Esophagus squamous epithelium (tissue), 5 donors: Measurements from ENCODE around the gene CD79B. TPM values are rescaled to one million over a fixed set of nuclear protein-coding genes. Genes with fewer than 3 reads are reported as not detected.

ENCODE experiments used
- DNase-seq: peaks from one replicate; lab custom pipeline; 2025; lab: John Stamatoyannopoulos, UW
- H3K27ac ChIP-seq, 4 donors: fragments of 200-600 bp; sonication (generic); one replicate each; pipeline ENCODE4 v1.5.1; 2016 to 2019; ENCODE audit warnings: mild to moderate bottlenecking in 1 of 4
- H3K27me3 ChIP-seq, 4 donors: fragments of 200-600 bp; sonication (generic); 1 replicate in 3 of 4; 2 replicates in 1 of 4; pipeline versions ENCODE4 v1.5.1 to v1.6.0; 2017 to 2021; ENCODE audit warnings: antibody characterized with exemption in 1 of 4
- H3K36me3 ChIP-seq, 3 donors: fragments of 200-600 bp; sonication (generic); one replicate each; pipeline ENCODE4 v1.5.1; 2016 to 2019
- H3K4me1 ChIP-seq, 3 donors: fragments of 200-600 bp; sonication (generic); one replicate each; pipeline ENCODE4 v1.5.1; 2017 to 2019
- H3K4me3 ChIP-seq, 4 donors: fragments of 200-600 bp; sonication (generic); 1 replicate in 3 of 4; 2 replicates in 1 of 4; pipeline ENCODE4 v1.5.1; 2016 to 2019; ENCODE audit warnings: mild to moderate bottlenecking in 2 of 4, moderate library complexity in 1 of 4
- H3K9me3 ChIP-seq, 3 donors: fragments of 200-600 bp; sonication (generic); one replicate each; pipeline ENCODE4 v1.5.1; 2016 to 2019
- CTCF ChIP-seq, 6 experiments: fragments of 450-650 bp in 4 of 6; fragments of 200-600 bp in 2 of 6; sonication (generic) in 2 of 6; IDR thresholded peaks; one replicate each; pipeline ENCODE4 v1.5.1; 2016 to 2019; ENCODE audit warnings: antibody characterized with exemption in 6 of 6, mild to moderate bottlenecking in 4 of 6, moderate library complexity in 4 of 6
- POLR2A ChIP-seq, 4 donors: fragments of 450-650 bp; IDR thresholded peaks; one replicate each; pipeline ENCODE4 v1.6.1; 2017; ENCODE audit warnings: antibody characterized with exemption in 4 of 4, mild to moderate bottlenecking in 4 of 4, moderate library complexity in 3 of 4
- WGBS, 2 donors: methylation state at CpG; one replicate each; pipeline ENCODE4 v1.1.5; 2018; 5-methylcytosine and 5-hydroxymethylcytosine counted together
- intact Hi-C: fragments of 100-400 bp; cut with DNase I; formaldehyde crosslinking; loops from one replicate; pipeline ENCODE4 v1.15.0; 2022
- total RNA-seq, 4 donors: library from RNA; depleted of rRNA; stranded (reverse); fragments of >200 nt; gene quantifications; one replicate each; pipeline ENCODE4 v1.1.0, GENCODE V29; 2016
- donor health status: DM: yes; HTN: yes; CAD: no.

CD79B gene
- total RNA-seq, 4 donors from 2014 or later, result 1.1 to 2.0 (median 1.3) TPM; not detected in 1

GRCh38 chr17:63928966-63929695, 3.0 kb downstream of the CD79B start:
- TF ChIP-seq POLR2A (IDR thresholded peaks at IDR 0.05), result no peak
- TF ChIP-seq CTCF (IDR thresholded peaks at IDR 0.05), result no peak
- WGBS, 2 donors, result 86 to 92% methylated on average over 1 of the region's 10 CpGs
- Histone ChIP-seq H3K9me3 (no peaks in the 10 kb centered on the region), H3K27ac (no peak overlapping the region), H3K27me3 (no peaks in the 10 kb centered on the region), H3K4me3 (no peak overlapping the region), H3K36me3 (no peaks in the 10 kb centered on the region), H3K4me1 (peaks cover 5 to 30% (median 5%) of the 10 kb centered on the region in 3 donors)
- intact Hi-C loops, result loop anchor here (10.0 kb wide), 1 partner anchor 96 kb away; the partner anchor contains the start of gene ICAM2
- no peak for DNase-seq

GRCh38 chr17:63928172-63928666, 3.9 kb downstream of the CD79B start:
- intact Hi-C loops, result loop anchor here (10.0 kb wide), 1 partner anchor 97 kb away; the partner anchor contains the start of gene ICAM2
- Histone ChIP-seq H3K27me3 (no peaks in the 10 kb centered on the region), H3K9me3 (no peaks in the 10 kb centered on the region), H3K36me3 (no peaks in the 10 kb centered on the region), H3K4me1 (peaks cover 5 to 30% (median 5%) of the 10 kb centered on the region in 3 donors), H3K27ac (no peak overlapping the region), H3K4me3 (no peak overlapping the region)
- no peak for DNase-seq
- TF ChIP-seq POLR2A (IDR thresholded peaks at IDR 0.05), result no peak
- no peak for TF ChIP-seq CTCF (IDR thresholded peaks at IDR 0.05)
- WGBS, 2 donors, result 79 to 80% methylated on average over 4 to 7 of the region's 10 CpGs

GRCh38 chr17:63927464-63928171, 4.5 kb downstream of the CD79B start:
- H3K27ac ChIP-seq, result no peak overlapping the region
- intact Hi-C loops, result loop anchor here (10.0 kb wide), 1 partner anchor 97 kb away; the partner anchor contains the start of gene ICAM2
- H3K36me3 ChIP-seq, result no peaks in the 10 kb centered on the region
- no peaks in the 10 kb centered on the region for H3K27me3 ChIP-seq
- no peak overlapping the region for H3K4me3 ChIP-seq
- WGBS, 2 donors, result 63 to 77% methylated on average over 4 to 8 of the region's 8 CpGs
- no peaks in the 10 kb centered on the region for H3K9me3 ChIP-seq
- DNase-seq, result no peak
- no peak for TF ChIP-seq POLR2A (IDR thresholded peaks at IDR 0.05)
- no peak for TF ChIP-seq CTCF (IDR thresholded peaks at IDR 0.05)
- peaks cover 5 to 30% (median 5%) of the 10 kb centered on the region in 3 donors for H3K4me1 ChIP-seq

- H3K27ac ChIP-seq, result no peak overlapping the region
- peaks cover 5 to 18% (median 5%) of the 10 kb centered on the region in 3 donors for H3K4me1 ChIP-seq
- TF ChIP-seq CTCF (IDR thresholded peaks at IDR 0.05), result no peak
- no peaks in the 10 kb centered on the region for H3K9me3 ChIP-seq
- no peaks in the 10 kb centered on the region for H3K27me3 ChIP-seq
- H3K4me3 ChIP-seq, result no peak overlapping the region
- 79 to 91% methylated on average over 2 of the region's 2 CpGs for WGBS, 2 donors
- no peak for DNase-seq
- no peaks in the 10 kb centered on the region for H3K36me3 ChIP-seq
- intact Hi-C loops, result loop anchor here (10.0 kb wide), 1 partner anchor 99 kb away; the partner anchor contains the start of gene ICAM2
Observed at GRCh38 chr17:63926164-63926563, 6.0 kb downstream of the CD79B start.
